AG04449 (cell line): ENCODE data around the gene TMBIM6.

Source experiments
- CTCF ChIA-PET: fragments of 350-600 bp; formaldehyde crosslinking; extraction: SDS; loops from one replicate; lab custom pipeline; 2021; ENCODE audit warnings: antibody characterized with exemption; lab: Yijun Ruan, JAX
- POLR2A ChIA-PET: fragments of 400-600, 350-600 bp; formaldehyde crosslinking; extraction: SDS; loops from one replicate; lab custom pipeline; 2020; ENCODE audit warnings: antibody characterized with exemption, inconsistent platforms; lab: Yijun Ruan, JAX
- DNase-seq: peaks from one replicate; pipeline ENCODE4 v3.0.0-alpha.2; 2010; ENCODE audit warnings: low read depth, low spot score
- H3K4me3 ChIP-seq: 2 replicates; pipeline ENCODE4 v1.5.1; 2011; ENCODE audit warnings: low read depth, mild to moderate bottlenecking, control low read depth, low read length
- TF ChIP-seq, protein P1 (sequence below): IDR thresholded peaks from one replicate; pipeline ENCODE4 v1.5.1; 2011; ENCODE audit warnings: mild to moderate bottlenecking, moderate library complexity, low read length, control low read depth, inconsistent platforms; ENCODE audit not compliant: insufficient read depth; ENCODE audit errors: missing control alignments

Gene TMBIM6

DNA sequence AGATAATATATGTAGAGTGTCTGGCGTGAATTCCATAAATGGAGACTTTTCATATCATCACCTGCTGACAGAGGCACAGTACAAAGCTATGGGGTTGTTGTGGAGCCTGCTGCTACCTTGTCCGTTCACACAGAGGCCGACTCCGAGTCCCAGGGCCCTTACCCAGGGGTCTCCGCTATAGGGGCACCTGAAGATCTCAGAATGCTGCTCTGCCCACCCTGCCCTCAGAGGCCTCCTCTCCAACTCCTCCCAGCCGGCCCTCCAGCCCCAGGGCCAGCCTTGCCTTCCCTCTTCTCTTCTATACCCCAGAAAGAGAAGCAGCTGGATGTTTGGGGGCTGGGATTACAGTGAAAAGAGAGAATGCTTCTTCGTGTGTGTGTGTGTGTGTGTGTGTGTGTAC lies 65.5 kb downstream of the TMBIM6 start:
- POLR2A ChIA-PET, result no interaction called here
- H3K4me3 ChIP-seq, result no peak overlapping the region
- DNase-seq, result no peak
- CTCF ChIA-PET, result no interaction called here
- TF ChIP-seq, protein P1, sequence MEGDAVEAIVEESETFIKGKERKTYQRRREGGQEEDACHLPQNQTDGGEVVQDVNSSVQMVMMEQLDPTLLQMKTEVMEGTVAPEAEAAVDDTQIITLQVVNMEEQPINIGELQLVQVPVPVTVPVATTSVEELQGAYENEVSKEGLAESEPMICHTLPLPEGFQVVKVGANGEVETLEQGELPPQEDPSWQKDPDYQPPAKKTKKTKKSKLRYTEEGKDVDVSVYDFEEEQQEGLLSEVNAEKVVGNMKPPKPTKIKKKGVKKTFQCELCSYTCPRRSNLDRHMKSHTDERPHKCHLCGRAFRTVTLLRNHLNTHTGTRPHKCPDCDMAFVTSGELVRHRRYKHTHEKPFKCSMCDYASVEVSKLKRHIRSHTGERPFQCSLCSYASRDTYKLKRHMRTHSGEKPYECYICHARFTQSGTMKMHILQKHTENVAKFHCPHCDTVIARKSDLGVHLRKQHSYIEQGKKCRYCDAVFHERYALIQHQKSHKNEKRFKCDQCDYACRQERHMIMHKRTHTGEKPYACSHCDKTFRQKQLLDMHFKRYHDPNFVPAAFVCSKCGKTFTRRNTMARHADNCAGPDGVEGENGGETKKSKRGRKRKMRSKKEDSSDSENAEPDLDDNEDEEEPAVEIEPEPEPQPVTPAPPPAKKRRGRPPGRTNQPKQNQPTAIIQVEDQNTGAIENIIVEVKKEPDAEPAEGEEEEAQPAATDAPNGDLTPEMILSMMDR, result no peak

DNA sequence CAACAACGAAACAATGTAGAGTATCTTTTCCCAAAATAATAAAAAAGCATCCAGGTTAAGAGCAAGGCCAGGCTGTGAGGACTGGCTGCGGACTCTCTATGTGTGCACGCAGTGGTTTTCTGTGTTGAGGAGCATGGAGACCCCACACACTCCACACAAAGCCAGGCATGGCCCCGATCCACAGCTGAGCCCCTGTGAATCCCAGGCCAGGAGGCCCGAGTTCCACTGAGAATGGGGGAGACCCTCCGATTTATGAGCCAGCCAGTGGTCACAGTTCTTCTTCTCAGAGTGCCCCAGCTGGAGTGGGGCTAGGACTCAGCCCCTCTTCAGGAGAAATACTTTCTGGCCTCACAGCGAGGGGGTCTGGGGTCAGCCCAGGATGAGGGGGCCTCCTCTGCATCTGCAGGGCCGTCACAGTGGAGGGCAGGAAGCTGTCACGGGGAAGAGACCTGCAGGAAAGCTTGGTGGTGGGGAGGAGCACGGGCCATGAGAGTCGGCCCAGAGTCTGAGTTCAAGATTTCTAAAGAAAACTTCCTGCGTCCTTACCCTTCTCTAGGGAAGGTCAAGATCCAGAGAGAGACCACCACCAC lies 66.7 kb downstream of the TMBIM6 start:
- CTCF ChIA-PET, result interaction anchor here (1.0 to 1.4 kb wide), 2 partner anchors 8 to 29 kb away, joined by 3 to 4 read pairs; no protein-coding TSS in a partner anchor
- no peak for DNase-seq
- POLR2A ChIA-PET, result interaction anchor here (0.7 kb wide), 1 partner anchor 20 kb away, joined by 3 read pairs; no protein-coding TSS in a partner anchor
- no peak overlapping the region for H3K4me3 ChIP-seq
- TF ChIP-seq, protein P1, result no peak

DNA sequence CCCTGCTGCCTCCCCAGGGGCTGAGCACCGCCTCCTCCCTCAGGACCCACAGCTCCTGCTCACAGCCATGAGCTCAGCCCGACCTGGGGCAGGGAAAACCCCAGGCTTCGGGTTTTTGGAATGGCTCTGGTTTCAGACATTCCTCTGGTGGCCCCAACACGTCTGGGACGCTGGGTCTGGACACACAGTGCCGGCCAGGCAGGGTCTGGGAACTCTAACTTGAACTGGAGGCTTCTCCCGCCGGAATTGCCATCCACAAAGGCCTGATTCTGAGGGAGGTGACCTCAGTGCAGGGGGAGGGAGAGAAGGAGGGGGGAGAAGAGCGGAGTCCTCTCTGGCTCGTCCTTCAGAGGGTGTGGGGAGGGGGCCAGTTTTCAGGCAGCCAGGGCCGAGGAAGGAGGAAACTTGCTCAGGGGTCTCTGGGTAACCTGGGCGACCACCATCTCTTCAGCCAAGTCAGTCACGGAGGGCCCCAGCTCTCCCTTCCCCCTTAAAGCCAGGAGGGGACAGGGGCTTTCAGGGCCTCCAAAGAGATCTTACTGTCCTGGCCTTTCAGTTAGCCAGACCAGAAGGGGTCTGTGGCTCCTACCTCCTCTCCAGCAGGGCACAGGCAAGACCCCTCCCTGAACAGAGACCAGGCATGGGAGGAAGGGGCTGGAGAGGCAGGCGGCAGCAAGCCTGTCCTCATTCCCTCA lies 67.5 kb downstream of the TMBIM6 start:
- no peak overlapping the region for H3K4me3 ChIP-seq
- CTCF ChIA-PET, result interaction anchor here (1.0 to 1.4 kb wide), 2 partner anchors 9 to 29 kb away, joined by 3 to 4 read pairs; no protein-coding TSS in a partner anchor
- POLR2A ChIA-PET, result interaction anchor here (0.7 kb wide), 1 partner anchor 20 kb away, joined by 3 read pairs; no protein-coding TSS in a partner anchor
- no peak for DNase-seq
- TF ChIP-seq, protein P1, result no peak

DNA sequence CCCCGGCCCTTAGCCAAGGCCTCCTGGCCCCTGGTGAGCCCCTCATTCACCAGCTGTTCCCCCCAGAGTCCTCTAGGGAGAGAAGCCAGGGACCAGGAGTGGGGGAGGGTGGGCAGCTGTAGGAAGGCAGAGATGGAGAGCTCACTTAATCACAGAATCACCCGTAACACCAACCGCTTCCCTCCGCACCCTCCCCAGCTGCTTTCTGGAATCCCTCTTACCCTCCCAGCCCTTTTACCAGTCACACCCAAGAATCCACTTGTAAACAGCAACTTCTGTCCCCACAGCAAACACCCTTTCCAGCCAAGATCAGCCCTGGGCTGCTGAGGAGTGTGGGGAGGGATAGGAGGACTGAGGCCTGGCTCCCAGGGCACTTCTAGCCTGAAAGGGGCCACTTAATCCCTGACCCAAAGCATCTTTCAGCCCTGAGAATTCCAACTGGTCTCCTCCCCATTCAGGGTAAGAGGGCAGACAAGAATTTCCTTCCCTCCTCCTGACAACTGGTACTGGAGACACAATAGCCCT lies 68.1 kb downstream of the TMBIM6 start:
- ChIA-PET CTCF (interaction anchor here (1.4 to 1.8 kb wide), 3 partner anchors 10 to 31 kb away, joined by 4 to 7 read pairs (median 6); no protein-coding TSS in a partner anchor), POLR2A (interaction anchor here (1.1 kb wide), 1 partner anchor 16 kb away, joined by 3 read pairs; no protein-coding TSS in a partner anchor)
- no peak overlapping the region for H3K4me3 ChIP-seq
- DNase-seq, result no peak
- TF ChIP-seq, protein P1, result no peak

DNA sequence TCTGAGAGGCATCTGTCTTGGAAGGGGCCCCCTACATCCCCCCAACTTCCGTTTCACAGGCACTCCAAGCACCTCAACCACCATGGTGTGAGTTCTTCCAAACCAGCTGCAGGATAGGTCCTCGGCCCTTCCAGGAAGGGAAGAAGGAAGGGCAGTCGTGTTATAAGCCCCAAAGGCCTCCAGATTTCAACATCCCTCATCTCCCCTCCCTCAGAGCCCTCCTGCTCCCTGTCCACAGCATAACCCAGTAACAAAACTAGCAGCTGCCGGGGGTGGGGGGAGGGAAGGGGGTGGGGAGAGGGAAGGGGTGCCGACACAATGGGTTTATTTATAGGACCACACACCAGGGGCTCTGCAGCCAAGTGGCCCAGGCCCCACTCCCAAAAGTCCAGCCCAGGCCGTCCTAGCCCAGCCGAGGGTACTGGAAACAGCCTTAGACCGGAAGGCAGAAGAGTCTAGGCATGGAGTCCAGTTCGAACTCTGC lies 68.6 kb downstream of the TMBIM6 start:
- ChIA-PET CTCF (interaction anchor here (1.0 to 1.8 kb wide), 6 partner anchors 15 to 136 kb away, joined by 3 to 7 read pairs (median 5); no protein-coding TSS in a partner anchor), POLR2A (interaction anchor here (1.1 kb wide), 1 partner anchor 16 kb away, joined by 3 read pairs; no protein-coding TSS in a partner anchor)
- no peak overlapping the region for H3K4me3 ChIP-seq
- DNase-seq, result no peak
- TF ChIP-seq, protein P1, result no peak
